Panc1 (cell line): ENCODE results near the gene CALML4. TPM values are rescaled to one million over a fixed set of nuclear protein-coding genes. Genes with fewer than 3 reads are reported as not detected.

Experiments
- ATAC-seq: fragments of 200-7000 bp; cut with Tn5 transposase; 2 replicates; pipeline ENCODE4 v1.9.1; 2020; ENCODE audit warnings: mild to moderate bottlenecking, moderate library complexity
- BruUV-seq: library from RNA; stranded (reverse); fragments of 400-500 nt; replicated peaks from 2 replicates; lab custom pipeline; 2021; lab: Mats Ljungman, UMichigan
- CTCF ChIA-PET: fragments of 300-600 bp; sonication (Branson Sonifier 250); formaldehyde crosslinking; loops from one replicate; lab custom pipeline; 2022; ENCODE audit warnings: antibody characterized with exemption; lab: Charles Lee
- POLR2A ChIA-PET: fragments of 300-600 bp; sonication (Branson Sonifier 250); formaldehyde crosslinking; loops from one replicate; lab custom pipeline; 2022; ENCODE audit warnings: antibody characterized with exemption; lab: Charles Lee
- DNase-seq: peaks from one replicate; pipeline ENCODE4 v3.0.0-alpha.2; 2010; ENCODE audit warnings: low read depth, low spot score
- H3K27ac ChIP-seq: 2 replicates; pipeline ENCODE4 v1.5.1; 2011; ENCODE audit warnings: mild to moderate bottlenecking, low read length, inconsistent platforms
- H3K27me3 ChIP-seq: fragments of 200-500 bp; sonication (Bioruptor generic); 2 replicates; pipeline ENCODE4 v1.6.0; 2014; ENCODE audit warnings: low read length, inconsistent platforms; ENCODE audit not compliant: control insufficient read depth, insufficient read depth
- H3K36me3 ChIP-seq: fragments of 200-500 bp; sonication (Bioruptor generic); 2 replicates; pipeline ENCODE4 v1.5.1; 2014; ENCODE audit warnings: inconsistent platforms, mild to moderate bottlenecking, low read length, moderate library complexity; ENCODE audit not compliant: control insufficient read depth, insufficient read depth
- H3K4me1 ChIP-seq: 2 replicates; pipeline ENCODE4 v1.5.1; 2011; ENCODE audit warnings: inconsistent platforms, mild to moderate bottlenecking, low read length, moderate library complexity; ENCODE audit not compliant: control insufficient read depth, insufficient read depth
- H3K4me3 ChIP-seq, 2 experiments: 2 replicates each; pipeline ENCODE4 v1.5.1; 2011 to 2012; ENCODE audit warnings: low read depth in 2 of 2, low read length in 2 of 2, mild to moderate bottlenecking in 2 of 2, inconsistent platforms in 1 of 2, moderate library complexity in 1 of 2
- H3K9me3 ChIP-seq: fragments of 200-500 bp; sonication (Bioruptor generic); 2 replicates; pipeline ENCODE4 v1.5.1; 2014; ENCODE audit warnings: low read depth, mild to moderate bottlenecking, inconsistent platforms, low read length, moderate library complexity; ENCODE audit not compliant: control insufficient read depth, insufficient read depth
- CTCF ChIP-seq: fragments of 450-650 bp; IDR thresholded peaks from 2 replicates; pipeline ENCODE4 v1.5.1; 2017; ENCODE audit warnings: mild to moderate bottlenecking
- POLR2AphosphoS5 ChIP-seq: IDR thresholded peaks from 2 replicates; pipeline ENCODE4 v1.6.1; 2012; ENCODE audit warnings: mild to moderate bottlenecking, low read depth, low read length, moderate library complexity
- REST ChIP-seq, 2 experiments: IDR thresholded peaks; 2 replicates each; pipeline ENCODE4 v1.6.1; 2011 to 2012; ENCODE audit warnings: low read depth in 2 of 2, control low read depth in 1 of 2, low read length in 1 of 2, mild to moderate bottlenecking in 1 of 2, moderate library complexity in 1 of 2; ENCODE audit not compliant: insufficient read depth in 1 of 2
- SIN3A ChIP-seq: IDR thresholded peaks from 2 replicates; pipeline ENCODE4 v1.6.1; 2012; ENCODE audit warnings: low read depth, mild to moderate bottlenecking, low read length, moderate library complexity, borderline replicate concordance; ENCODE audit not compliant: insufficient read depth
- TCF7L2 ChIP-seq: IDR thresholded peaks from 2 replicates; pipeline ENCODE4 v1.6.1; 2011; ENCODE audit warnings: mild to moderate bottlenecking, low read depth, low read length, inconsistent platforms
- in situ Hi-C: cut with HindIII; loops from 2 replicates; pipeline ENCODE4 v1.10.0; 2016; ENCODE audit warnings: low sequenced_read_pairs, low pct_unique_long_range_greater_than_20kb
- intact Hi-C: fragments of 100-400 bp; cut with micrococcal nuclease; formaldehyde crosslinking; loops from one replicate; pipeline ENCODE4 v1.10.0; 2022; ENCODE audit not compliant: unreplicated experiment
- total RNA-seq: library from RNA; stranded (reverse); gene quantifications from one replicate; pipeline ENCODE4 v1.2.1, GENCODE V29; 2021; ENCODE audit not compliant: unreplicated experiment

Gene CALML4
- total RNA-seq, 1 experiment from 2014 or later = 5.4 TPM

GRCh38 chr15:68229386-68230156 lies 24.4 kb upstream of the CALML4 start, which contains the start of gene CLN6:
CLN6 (minus strand) TSS chr15:68229728; CDS start chr15:68229584, 144 bp downstream.
- Histone ChIP-seq H3K4me3 (peak within 1 kb of the TSS; percentile 83 to 89), H3K27me3 (no peaks in the 10 kb centered on the region), H3K4me1 (peaks cover 16% of the 10 kb centered on the region), H3K36me3 (no peaks in the 10 kb centered on the region), H3K9me3 (no peaks in the 10 kb centered on the region), H3K27ac (peak within 1 kb of the TSS; percentile 93)
- DNase-seq = no peak
- POLR2A ChIA-PET = no interaction called here
- intact Hi-C loops = no loop called here
- in situ Hi-C loops = no loop called here
- TF ChIP-seq TCF7L2 (no peak), REST (IDR thresholded peaks at IDR 0.05; ENCODE audit: insufficient read depth in 1 of 2, low read depth in 2 of 2, low read length in 1 of 2) (0 out of 4 replicates have a peak, but pooled peaks of 1 of the 2 experiments have one; percentile 34), SIN3A (peak; percentile 62; the same call in 1 of the 2 replicates), POLR2AphosphoS5 (peak; percentile 57; the same call in 1 of the 2 replicates), CTCF (no peak)
- BruUV-seq = no TSS peak
- CTCF ChIA-PET = no interaction called here
- peak; percentile 95 for ATAC-seq

GRCh38 chr15:68228971-68229385 lies 23.8 kb upstream of the CALML4 start:
- no peaks in the 10 kb centered on the region for H3K9me3 ChIP-seq
- ATAC-seq = no peak; the same call in 1 of the 2 replicates
- CTCF ChIA-PET = no interaction called here
- H3K27ac ChIP-seq = peak overlapping the region; percentile 93
- no peaks in the 10 kb centered on the region for H3K36me3 ChIP-seq
- no peak for DNase-seq
- POLR2A ChIA-PET = no interaction called here
- TF ChIP-seq TCF7L2 (no peak), POLR2AphosphoS5 (no peak), SIN3A (no peak), CTCF (no peak), REST (IDR thresholded peaks at IDR 0.05; ENCODE audit: insufficient read depth in 1 of 2, low read depth in 2 of 2, low read length in 1 of 2) (no peak)
- no TSS peak for BruUV-seq
- intact Hi-C loops (no loop called here), in situ Hi-C loops (no loop called here)
- peak overlapping the region; percentile 83 to 89 for H3K4me3 ChIP-seq
- H3K4me1 ChIP-seq = peaks cover 16% of the 10 kb centered on the region
- no peaks in the 10 kb centered on the region for H3K27me3 ChIP-seq
